Esophagus muscularis mucosa (tissue), 3 donors: ENCODE results near the gene KRTAP4-16.

Experiments
- CTCF ChIP-seq, 3 experiments: fragments of 200-600 bp in 2 of 3; fragments of 450-650 bp in 1 of 3; sonication (generic) in 2 of 3; IDR thresholded peaks; one replicate each; pipeline ENCODE4 v1.5.1; 2017 to 2019; ENCODE audit warnings: antibody characterized with exemption in 3 of 3, mild to moderate bottlenecking in 2 of 3, moderate library complexity in 1 of 3
- EP300 ChIP-seq: sonication (generic); formaldehyde crosslinking; IDR thresholded peaks from one replicate; pipeline ENCODE4 v1.6.1; 2017; ENCODE audit warnings: antibody characterized with exemption

DNA sequence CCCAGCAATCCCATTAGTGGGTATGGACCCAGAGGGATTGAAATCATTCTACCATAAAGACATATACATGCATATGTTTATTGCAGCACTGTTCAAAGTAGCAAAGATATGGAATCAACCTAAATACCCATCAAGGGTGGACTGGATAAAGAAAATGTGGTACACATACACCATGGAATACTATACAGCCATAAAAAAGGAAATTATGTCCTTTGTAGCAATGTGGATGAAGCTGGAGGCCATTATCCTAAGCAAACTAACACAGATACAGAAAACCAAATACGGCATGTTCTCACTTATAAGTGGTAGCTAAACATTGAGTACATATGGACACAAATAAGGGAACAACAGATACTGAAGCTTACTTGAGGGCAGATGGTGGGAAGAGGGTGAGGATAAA, 44.5 kb downstream of the KRTAP4-16 start:
- TF ChIP-seq EP300 (no peak), CTCF (IDR thresholded peaks at IDR 0.05) (no peak)
